Fibroblast of mammary gland (primary cell): ENCODE results near the gene COX8C.

ENCODE experiments used
- DNase-seq: peaks from one replicate; pipeline ENCODE4 v3.0.0-alpha.2; 2010; ENCODE audit warnings: low read depth
- H3K4me3 ChIP-seq: 2 replicates; pipeline ENCODE4 v1.5.1; 2011; ENCODE audit warnings: low read depth, mild to moderate bottlenecking, low read length, moderate library complexity; ENCODE audit not compliant: control insufficient read depth
- TF ChIP-seq, protein P1 (sequence below): conservative IDR thresholded peaks from 2 replicates; pipeline ENCODE4 v1.5.1; 2011; ENCODE audit warnings: low read depth, low read length, inconsistent platforms; ENCODE audit not compliant: control insufficient read depth, insufficient read depth

The COX8C gene

DNA sequence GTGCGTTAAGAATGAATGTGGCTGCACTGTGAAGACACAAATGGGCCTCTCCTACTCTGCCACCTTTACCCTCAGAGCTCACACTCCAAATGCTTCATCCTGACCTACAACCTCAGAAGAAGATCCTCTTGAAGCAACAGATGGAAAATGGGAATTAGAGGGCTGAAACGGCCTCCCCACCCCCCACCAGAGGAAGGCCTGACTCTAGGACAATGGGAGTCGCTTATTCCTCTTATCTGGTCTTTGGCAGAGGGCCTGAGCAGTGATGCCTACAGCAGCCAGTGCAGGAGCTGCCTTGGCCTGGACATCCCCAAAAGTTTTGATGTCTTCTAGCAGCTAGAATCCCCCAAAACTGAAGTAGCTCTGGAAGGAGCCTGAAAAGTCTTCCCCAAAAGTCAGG, 43.3 kb upstream of the COX8C start:
- H3K4me3 ChIP-seq: no peak overlapping the region
- TF ChIP-seq, protein P1, sequence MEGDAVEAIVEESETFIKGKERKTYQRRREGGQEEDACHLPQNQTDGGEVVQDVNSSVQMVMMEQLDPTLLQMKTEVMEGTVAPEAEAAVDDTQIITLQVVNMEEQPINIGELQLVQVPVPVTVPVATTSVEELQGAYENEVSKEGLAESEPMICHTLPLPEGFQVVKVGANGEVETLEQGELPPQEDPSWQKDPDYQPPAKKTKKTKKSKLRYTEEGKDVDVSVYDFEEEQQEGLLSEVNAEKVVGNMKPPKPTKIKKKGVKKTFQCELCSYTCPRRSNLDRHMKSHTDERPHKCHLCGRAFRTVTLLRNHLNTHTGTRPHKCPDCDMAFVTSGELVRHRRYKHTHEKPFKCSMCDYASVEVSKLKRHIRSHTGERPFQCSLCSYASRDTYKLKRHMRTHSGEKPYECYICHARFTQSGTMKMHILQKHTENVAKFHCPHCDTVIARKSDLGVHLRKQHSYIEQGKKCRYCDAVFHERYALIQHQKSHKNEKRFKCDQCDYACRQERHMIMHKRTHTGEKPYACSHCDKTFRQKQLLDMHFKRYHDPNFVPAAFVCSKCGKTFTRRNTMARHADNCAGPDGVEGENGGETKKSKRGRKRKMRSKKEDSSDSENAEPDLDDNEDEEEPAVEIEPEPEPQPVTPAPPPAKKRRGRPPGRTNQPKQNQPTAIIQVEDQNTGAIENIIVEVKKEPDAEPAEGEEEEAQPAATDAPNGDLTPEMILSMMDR: no peak
- no peak for DNase-seq

DNA sequence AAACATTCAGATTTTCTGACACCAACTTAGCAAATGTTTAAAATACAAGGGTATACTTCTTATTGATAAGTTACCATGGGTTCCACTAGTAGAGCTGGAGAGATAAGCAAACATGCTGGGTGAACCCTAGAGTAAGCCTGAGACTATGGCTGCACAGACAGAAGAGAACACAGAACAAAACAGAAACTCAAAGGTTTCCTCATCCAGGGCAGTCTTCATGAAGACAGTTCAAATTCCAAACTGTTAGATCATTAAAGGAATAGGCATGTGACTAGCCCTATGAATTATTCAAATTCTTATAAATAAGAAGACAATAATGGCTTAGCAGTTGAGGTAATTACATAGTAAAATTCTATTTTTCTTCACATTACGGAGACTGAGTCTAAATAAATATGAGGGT, 42.2 kb upstream of the COX8C start:
- DNase-seq: peak; percentile 37
- no peak overlapping the region for H3K4me3 ChIP-seq
- TF ChIP-seq, protein P1: no peak

DNA sequence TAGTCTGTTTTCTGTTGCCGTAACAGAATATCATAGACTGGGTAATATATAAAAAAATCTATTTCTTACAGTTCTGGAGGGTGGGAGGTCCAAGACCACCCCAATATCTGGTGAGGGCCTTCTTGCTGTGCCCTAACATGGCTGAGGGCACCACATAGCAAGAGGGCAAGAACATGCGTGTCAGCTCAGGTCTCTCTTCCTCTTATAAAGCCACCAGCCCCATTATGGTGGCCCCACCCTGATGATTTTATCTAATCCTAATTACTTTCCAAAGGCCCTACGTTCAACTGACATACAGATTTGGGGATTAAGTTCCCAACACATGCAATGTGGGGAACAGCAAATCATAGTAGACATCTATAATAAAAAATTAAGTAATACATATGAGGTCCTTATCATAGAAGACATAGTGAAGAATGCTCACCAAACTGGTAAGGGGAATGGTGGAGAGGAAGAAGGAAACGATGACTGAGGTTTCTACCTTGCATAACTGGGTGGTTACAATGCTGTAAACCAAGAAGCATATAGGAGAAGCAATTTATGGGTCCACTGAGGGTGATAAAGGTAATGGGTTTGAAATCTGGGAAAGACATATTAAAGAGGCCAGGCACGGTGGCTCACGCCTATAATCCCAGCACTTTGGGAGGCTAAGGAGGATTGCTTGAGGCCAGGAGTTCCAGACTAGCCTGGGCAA, 41.1 kb upstream of the COX8C start:
- no peak overlapping the region for H3K4me3 ChIP-seq
- DNase-seq: no peak
- TF ChIP-seq, protein P1: no peak

DNA sequence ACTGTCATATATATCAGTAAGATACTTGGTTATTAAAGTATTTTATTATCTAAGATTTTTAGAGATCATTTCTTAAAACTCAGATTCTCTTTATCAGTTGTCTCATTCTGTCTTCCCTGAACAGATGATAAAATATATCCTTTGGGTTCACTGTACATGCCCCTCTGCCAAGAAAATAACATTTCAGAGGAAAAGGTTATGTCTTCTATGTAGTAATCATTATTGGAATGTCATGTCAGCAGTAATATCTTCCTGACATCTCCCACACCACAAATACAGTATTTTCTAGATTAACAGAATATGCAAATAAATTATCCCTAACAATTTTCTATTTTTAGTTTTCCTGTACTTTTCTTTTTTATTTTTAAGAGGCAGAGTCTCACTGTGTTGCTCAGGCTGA, 40.2 kb upstream of the COX8C start:
- TF ChIP-seq, protein P1: no peak
- no peak for DNase-seq
- H3K4me3 ChIP-seq: no peak overlapping the region

DNA sequence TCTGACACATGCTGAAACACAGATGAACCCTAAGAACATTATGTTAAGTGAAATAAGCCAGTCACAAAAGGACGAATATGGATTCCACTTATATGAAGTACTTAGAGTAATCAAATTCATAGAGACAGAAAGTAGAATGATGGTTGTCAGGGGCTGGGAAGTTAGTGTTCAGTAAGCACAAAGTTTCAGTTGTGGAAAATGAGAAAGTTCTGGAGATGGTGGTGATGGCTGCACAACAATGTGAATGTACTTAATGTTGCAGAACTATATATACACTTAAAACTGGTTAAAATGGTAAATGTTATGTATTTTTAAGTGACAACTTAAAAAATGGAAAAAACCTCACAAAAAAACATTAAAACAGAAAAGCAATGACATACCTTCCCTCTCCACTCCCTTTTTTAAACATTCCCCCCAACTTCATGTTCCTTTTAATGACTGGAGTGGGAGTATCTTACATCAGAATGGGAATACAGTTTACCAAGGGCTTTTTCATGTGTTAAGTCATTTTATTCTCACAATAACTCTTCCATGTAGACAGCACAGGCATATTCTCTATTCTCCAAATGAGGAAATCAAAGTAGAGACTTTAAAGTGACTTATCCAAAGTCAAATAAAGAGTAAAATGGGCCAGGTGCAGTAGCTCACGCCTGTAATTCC, 38.2 kb upstream of the COX8C start:
- no peak overlapping the region for H3K4me3 ChIP-seq
- TF ChIP-seq, protein P1: no peak
- no peak for DNase-seq

DNA sequence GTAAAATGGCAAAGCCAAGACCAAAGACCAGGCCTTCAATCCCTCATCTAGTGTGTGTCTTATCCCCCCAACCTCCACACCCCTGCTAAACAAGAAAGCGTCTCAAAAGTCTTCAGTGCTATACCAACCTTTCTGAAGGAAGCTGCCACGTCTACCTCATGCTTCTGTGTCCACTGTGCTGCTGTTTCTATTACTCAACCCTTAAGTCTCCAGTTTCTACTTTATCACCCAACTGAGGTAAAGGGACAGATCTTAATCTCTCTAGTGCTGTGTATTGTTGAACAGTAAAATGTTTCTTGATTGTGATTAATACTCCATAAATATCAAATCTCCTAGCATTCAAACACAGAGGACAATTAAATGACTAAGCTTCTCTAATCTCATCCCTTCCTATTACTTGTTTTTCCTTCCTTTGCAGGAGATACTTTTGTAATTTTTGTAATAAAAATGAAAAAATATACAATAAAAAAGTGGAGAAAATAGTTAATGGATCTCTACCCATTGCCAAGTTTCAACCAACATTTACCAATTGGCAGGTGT, 37.5 kb upstream of the COX8C start:
- TF ChIP-seq, protein P1: no peak
- no peak overlapping the region for H3K4me3 ChIP-seq
- DNase-seq: no peak

DNA sequence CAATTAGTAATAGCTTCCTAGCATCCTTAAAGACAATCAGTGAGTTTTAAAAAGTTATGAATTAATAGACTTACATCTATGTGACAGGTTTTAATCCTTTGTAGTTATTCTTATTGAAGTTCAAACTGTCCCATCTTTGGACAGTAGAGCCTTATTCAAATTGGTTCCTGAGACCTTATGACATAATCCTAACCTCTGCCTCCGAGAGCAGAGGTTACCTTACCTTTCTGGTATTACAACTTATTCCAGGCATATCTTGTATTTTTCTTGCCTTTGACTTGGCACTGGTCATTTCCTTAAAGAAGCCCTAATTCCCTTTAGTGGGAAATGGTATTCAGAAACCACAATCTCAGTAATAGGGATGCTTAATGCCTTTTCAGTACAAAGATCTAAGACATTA, 35.9 kb upstream of the COX8C start:
- H3K4me3 ChIP-seq: no peak overlapping the region
- TF ChIP-seq, protein P1: no peak
- no peak for DNase-seq
